ENCODE data around the gene MAP3K6.

GRCh38 chr1:27356619-27357280 is 10.0 kb downstream of the MAP3K6 start:
- TF ChIP-seq, protein P1, sequence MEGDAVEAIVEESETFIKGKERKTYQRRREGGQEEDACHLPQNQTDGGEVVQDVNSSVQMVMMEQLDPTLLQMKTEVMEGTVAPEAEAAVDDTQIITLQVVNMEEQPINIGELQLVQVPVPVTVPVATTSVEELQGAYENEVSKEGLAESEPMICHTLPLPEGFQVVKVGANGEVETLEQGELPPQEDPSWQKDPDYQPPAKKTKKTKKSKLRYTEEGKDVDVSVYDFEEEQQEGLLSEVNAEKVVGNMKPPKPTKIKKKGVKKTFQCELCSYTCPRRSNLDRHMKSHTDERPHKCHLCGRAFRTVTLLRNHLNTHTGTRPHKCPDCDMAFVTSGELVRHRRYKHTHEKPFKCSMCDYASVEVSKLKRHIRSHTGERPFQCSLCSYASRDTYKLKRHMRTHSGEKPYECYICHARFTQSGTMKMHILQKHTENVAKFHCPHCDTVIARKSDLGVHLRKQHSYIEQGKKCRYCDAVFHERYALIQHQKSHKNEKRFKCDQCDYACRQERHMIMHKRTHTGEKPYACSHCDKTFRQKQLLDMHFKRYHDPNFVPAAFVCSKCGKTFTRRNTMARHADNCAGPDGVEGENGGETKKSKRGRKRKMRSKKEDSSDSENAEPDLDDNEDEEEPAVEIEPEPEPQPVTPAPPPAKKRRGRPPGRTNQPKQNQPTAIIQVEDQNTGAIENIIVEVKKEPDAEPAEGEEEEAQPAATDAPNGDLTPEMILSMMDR (IDR thresholded peaks at IDR 0.05) = no peak
- no peak for TF ChIP-seq POLR2A (IDR thresholded peaks at IDR 0.05)

All from testis (tissue), 2 donors.